T-helper 1 cell treated with Interleukin-12 subunit alpha and Interleukin-12 subunit beta and Interleukin-4 antibody, amounts not matched to agents 30 μg/mL and 1 μg/mL, for 36 hours (primary cell): ENCODE data around the gene CEBPB.
A peak's percentile ranks its signal among the peaks of the same experiment; 100 is the strongest.
"Not testable (repeated sequence)": the region's sequence is repeated elsewhere in the genome, so short reads cannot be mapped to it uniquely, and the experiment has no call there.

Source experiments
- H3K27ac Mint-ChIP-seq: one replicate; pipeline ENCODE4 v1.8.0; 2021; ENCODE audit warnings: mild to moderate bottlenecking, mixed read lengths
- H3K27me3 Mint-ChIP-seq: one replicate; pipeline ENCODE4 v1.8.0; 2021; ENCODE audit warnings: low read depth, mixed read lengths
- H3K36me3 Mint-ChIP-seq: one replicate; pipeline ENCODE4 v1.8.0; 2021; ENCODE audit warnings: low read depth, mixed read lengths
- H3K4me1 Mint-ChIP-seq: one replicate; pipeline ENCODE4 v1.8.0; 2021; ENCODE audit warnings: low read depth, mixed read lengths
- H3K4me3 Mint-ChIP-seq: one replicate; pipeline ENCODE4 v1.8.0; 2021; ENCODE audit warnings: mild to moderate bottlenecking, moderate library complexity, mixed read lengths
- H3K9me3 Mint-ChIP-seq: one replicate; pipeline ENCODE4 v1.8.0; 2021; ENCODE audit warnings: mixed read lengths

CEBPB gene

DNA sequence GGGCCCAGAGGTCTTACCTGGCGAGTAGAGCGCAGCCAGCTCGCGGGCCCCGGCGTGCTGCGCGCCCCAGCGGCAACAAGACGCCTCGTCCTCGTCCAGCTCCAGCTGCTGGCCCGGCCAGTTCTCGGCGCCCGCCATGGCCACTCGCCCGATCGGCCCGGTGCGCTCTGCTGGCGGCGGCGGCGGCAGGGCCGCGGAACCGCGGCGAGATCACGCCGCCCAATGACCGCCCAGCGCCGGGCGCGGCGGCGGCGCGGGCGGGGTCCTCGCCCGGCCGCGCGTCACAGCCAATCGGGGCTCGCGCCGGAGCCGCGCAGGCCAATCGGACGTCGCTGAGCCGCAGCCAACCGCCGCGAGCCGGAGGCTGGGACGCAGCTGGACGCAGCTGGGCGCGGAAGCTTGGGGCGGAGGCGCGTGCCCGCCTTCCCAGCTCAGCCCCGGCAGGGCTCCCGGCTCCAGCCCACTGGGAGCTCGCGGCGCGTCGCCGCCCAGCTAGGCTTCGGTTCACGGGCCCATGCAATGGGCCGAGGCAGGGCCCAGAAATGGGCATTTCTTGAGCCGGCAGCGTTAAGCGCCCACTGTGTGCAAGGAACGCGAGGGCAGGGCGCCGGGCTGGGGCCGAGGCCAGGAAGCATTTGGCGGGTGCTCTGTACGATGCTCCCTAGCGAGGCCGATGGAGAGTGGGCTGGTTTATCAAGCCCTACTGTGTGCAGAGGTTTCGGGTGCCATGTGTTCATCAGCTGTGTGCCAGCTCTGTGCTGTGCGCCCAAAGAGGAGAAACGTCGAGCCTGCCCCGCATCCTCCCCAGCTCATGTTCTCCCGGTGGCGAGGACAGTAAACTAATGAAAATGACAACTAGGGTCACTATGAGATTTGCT, 36.9 kb upstream of the CEBPB start, which contains the start of gene PEDS1:
TSS of gene PEDS1 (minus strand) at position 224 of the 878 bp plus-strand sequence. CDS start at position 138, 86 bp downstream.
- H3K27me3 Mint-ChIP-seq = no peaks in the 10 kb centered on the region
- H3K36me3 Mint-ChIP-seq = peaks cover 12% of the 10 kb centered on the region
- peaks cover 40% of the 10 kb centered on the region for H3K4me1 Mint-ChIP-seq

DNA sequence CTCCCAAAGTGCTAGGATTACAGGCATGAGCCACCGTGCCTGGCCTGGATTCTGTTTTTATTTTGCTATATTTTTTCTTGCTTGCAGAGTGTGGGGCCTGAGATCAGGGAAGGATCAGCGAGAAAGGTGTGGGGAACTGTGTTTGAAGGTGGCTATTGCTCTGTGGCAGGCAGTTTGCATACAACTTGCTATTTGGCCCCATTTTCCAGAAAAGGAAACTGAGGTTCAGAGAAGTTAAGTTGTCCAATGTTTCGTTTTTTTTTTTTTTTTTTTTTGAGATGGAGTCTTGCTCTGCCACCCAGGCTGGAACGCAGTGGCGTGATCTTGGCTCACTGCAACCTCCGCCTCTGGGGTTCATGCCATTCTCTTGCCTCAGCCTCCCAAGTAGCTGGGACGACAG, 29.1 kb upstream of the CEBPB start:
- H3K4me1 Mint-ChIP-seq = peaks cover 12% of the 10 kb centered on the region

More for the DNA sequence above, 36.9 kb upstream of the CEBPB start, which contains the start of gene PEDS1:
- peak within 1 kb of the TSS; percentile 87 for H3K4me3 Mint-ChIP-seq
- peak within 1 kb of the TSS; percentile 84 for H3K27ac Mint-ChIP-seq
- H3K9me3 Mint-ChIP-seq = no peaks in the 10 kb centered on the region

DNA sequence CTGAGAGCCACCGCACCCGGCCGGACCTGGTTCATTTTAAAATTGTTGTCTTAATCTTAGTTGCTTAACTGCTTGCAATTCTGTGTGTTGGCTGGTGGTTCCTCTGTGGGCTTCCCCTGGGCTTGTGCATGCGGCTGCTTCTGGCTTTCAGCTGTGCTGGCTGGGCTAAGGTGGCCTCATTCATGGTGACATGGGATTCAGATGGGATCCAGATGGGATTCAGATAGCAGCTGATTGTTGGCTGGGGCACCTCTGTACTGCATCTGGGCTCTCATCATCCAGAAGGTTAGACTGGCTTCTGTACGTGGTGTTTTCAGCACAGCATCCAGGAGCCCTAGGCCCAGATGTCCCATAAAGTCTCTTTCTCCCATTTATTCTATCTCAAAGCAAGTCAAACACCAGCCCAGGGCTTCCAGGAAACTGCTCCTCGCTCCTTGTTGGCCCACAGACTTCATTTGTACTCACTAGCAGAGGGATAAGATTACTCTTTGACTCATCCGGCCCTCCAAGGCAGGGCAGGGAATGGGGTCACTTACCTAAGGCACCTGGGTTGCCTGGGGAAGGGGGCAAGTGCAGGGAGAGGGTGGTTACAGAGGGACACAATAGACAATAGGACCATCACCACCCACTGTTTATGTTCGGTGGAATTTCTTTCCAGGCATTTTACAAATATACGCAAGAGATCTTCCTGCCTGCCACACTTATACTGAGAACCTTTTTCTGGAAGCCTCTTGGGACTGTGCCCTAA, 26.9 kb upstream of the CEBPB start:
- no peaks in the 10 kb centered on the region for H3K9me3 Mint-ChIP-seq
- peaks cover 12% of the 10 kb centered on the region for H3K4me1 Mint-ChIP-seq
- H3K27me3 Mint-ChIP-seq = no peaks in the 10 kb centered on the region
- no peaks in the 10 kb centered on the region for H3K36me3 Mint-ChIP-seq
- H3K4me3 Mint-ChIP-seq = no peak overlapping the region
- peak overlapping the region; percentile 20 for H3K27ac Mint-ChIP-seq

More for the DNA sequence above, 29.1 kb upstream of the CEBPB start:
- H3K9me3 Mint-ChIP-seq, H3K36me3 Mint-ChIP-seq, H3K27me3 Mint-ChIP-seq, H3K4me3 Mint-ChIP-seq, H3K27ac Mint-ChIP-seq: not testable (repeated sequence)

GRCh38 chr20:50165684-50166554, 24.7 kb upstream of the CEBPB start:
- Mint-ChIP-seq H3K36me3 (no peaks in the 10 kb centered on the region), H3K4me1 (peaks cover 14% of the 10 kb centered on the region), H3K27ac (peak overlapping the region; percentile 81), H3K9me3 (peaks cover 4% of the 10 kb centered on the region), H3K27me3 (peaks cover 4% of the 10 kb centered on the region), H3K4me3 (peak overlapping the region; percentile 75)

DNA sequence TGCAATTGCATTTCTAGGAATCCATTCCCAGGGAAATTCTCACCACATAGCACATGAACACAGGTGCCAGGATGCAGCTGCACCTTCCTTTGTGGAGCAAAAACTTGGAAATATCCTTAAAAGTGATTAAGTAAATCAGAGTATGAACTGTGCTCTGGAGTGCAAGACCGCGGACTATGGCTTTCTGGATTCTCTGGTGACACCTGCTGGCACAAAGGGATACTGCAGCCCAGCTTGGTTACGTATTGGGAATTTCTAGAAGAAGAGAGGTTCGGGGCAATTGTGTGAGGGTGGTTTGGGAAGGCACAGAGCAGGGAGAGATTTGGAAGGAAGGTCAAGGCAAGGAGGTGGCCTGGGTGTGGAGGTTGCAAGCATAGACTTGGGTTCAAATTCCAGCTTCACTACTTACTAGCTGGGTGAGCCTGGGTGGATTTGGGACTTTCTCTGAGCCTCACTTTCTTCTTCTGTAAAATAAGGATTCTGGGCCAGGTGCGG, 21.3 kb upstream of the CEBPB start:
- Mint-ChIP-seq H3K9me3 (peaks cover 4% of the 10 kb centered on the region), H3K27me3 (peaks cover 9% of the 10 kb centered on the region), H3K36me3 (no peaks in the 10 kb centered on the region), H3K4me3 (no peak overlapping the region), H3K4me1 (peaks cover 14% of the 10 kb centered on the region), H3K27ac (no peak overlapping the region)

DNA sequence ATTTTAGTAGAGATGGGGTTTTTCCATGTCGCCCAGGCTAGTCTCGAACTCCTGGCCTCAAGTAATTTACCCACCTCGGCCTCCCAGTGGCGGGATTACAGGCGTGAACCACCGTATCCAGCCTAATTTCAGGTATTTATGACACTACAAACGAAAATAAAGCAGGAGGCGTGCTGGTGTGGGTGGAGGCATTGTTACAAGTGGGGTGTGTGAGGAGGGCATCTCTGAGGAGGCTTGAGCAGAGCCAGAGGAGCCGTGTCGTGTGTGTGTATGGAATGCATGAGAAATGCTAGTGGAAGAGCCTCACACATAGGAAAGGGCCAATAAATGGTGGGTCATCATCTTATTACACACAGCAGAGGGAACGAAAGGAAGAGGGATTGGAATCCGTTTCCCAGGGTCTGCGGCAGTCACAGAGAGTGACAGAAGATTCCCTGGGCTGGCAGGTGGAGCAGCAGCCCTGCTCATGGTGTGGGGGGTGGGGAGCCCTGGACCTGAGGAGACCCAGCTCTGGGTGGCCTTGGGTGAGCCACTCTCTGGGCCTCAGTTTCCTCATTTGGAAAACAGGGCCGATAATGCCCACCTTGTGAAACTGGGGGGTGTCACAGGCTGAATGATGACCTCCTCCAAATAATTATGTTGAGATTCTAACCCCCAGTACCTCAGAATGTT, 19.9 kb upstream of the CEBPB start:
- Mint-ChIP-seq H3K27ac (no peak overlapping the region), H3K27me3 (peaks cover 9% of the 10 kb centered on the region), H3K4me1 (peaks cover 10% of the 10 kb centered on the region), H3K4me3 (no peak overlapping the region), H3K9me3 (peaks cover 4% of the 10 kb centered on the region), H3K36me3 (no peaks in the 10 kb centered on the region)

GRCh38 chr20:50172347-50173013, 18.1 kb upstream of the CEBPB start:
- Mint-ChIP-seq H3K9me3 (peaks cover 4% of the 10 kb centered on the region), H3K4me1 (peaks cover 2% of the 10 kb centered on the region), H3K4me3 (no peak overlapping the region), H3K27ac (no peak overlapping the region), H3K27me3 (peaks cover 9% of the 10 kb centered on the region), H3K36me3 (no peaks in the 10 kb centered on the region)

DNA sequence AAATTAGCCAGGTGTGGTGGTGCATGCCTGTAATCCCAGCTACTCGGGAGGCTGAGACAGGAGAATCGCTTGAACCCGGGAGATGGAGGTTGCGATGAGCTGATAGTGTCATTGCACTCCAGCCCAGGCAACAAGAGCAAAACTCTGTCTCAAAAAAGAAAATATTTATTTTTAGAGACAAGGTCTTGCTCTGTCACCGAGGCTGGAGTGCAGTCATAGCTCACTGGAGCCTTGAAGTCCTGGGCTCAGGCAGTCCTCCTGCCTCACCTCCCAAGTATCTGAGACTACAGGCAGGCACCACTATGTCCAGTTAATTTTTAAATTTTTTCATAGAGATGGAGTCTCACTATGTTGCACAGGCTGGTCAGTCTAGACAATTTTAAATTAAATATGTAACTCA, 16.2 kb upstream of the CEBPB start:
- H3K27me3 Mint-ChIP-seq = peaks cover 12% of the 10 kb centered on the region
- H3K9me3 Mint-ChIP-seq = peaks cover 1% of the 10 kb centered on the region
- H3K4me3 Mint-ChIP-seq = no peak overlapping the region
- H3K27ac Mint-ChIP-seq = no peak overlapping the region
- peaks cover 1% of the 10 kb centered on the region for H3K4me1 Mint-ChIP-seq
- H3K36me3 Mint-ChIP-seq = no peaks in the 10 kb centered on the region

- H3K4me1 Mint-ChIP-seq = peaks cover 1% of the 10 kb centered on the region
- H3K9me3 Mint-ChIP-seq = no peaks in the 10 kb centered on the region
- H3K27me3 Mint-ChIP-seq = peaks cover 11% of the 10 kb centered on the region
- no peaks in the 10 kb centered on the region for H3K36me3 Mint-ChIP-seq
- no peak overlapping the region for H3K27ac Mint-ChIP-seq
- H3K4me3 Mint-ChIP-seq = no peak overlapping the region
These were observed 14.4 kb upstream of the CEBPB start for GRCh38 chr20:50175938-50176933.

- not testable (repeated sequence) for H3K4me3 Mint-ChIP-seq, H3K27ac Mint-ChIP-seq, H3K9me3 Mint-ChIP-seq, H3K36me3 Mint-ChIP-seq, H3K27me3 Mint-ChIP-seq, H3K4me1 Mint-ChIP-seq
These were observed 12.0 kb upstream of the CEBPB start for GRCh38 chr20:50178672-50179071.

GRCh38 chr20:50181344-50181743, 9.3 kb upstream of the CEBPB start:
- H3K27ac Mint-ChIP-seq = no peak overlapping the region
- no peaks in the 10 kb centered on the region for H3K9me3 Mint-ChIP-seq
- no peaks in the 10 kb centered on the region for H3K36me3 Mint-ChIP-seq
- H3K4me3 Mint-ChIP-seq = no peak overlapping the region
- H3K4me1 Mint-ChIP-seq = peaks cover 4% of the 10 kb centered on the region
- peaks cover 32% of the 10 kb centered on the region for H3K27me3 Mint-ChIP-seq

- Mint-ChIP-seq H3K27me3 (peaks cover 33% of the 10 kb centered on the region), H3K4me3 (no peak overlapping the region), H3K4me1 (peaks cover 5% of the 10 kb centered on the region), H3K36me3 (no peaks in the 10 kb centered on the region), H3K27ac (no peak overlapping the region), H3K9me3 (no peaks in the 10 kb centered on the region)
These were observed 8.3 kb upstream of the CEBPB start for GRCh38 chr20:50182346-50182745.
